SU-DHL-6 (cell line): ENCODE measurements around the gene WFDC1.

ENCODE experiments used
- EZH2phosphoT487 ChIP-seq: fragments of 200-600 bp; sonication (generic), shearing (Covaris generic); conservative IDR thresholded peaks from 2 replicates; pipeline ENCODE4 v1.6.1; 2018; ENCODE audit warnings: mild to moderate bottlenecking, antibody characterized with exemption, low read length, moderate library complexity, mixed read lengths
- TF ChIP-seq, protein P1 (sequence below): fragments of 200-600 bp; sonication (generic); IDR thresholded peaks from one replicate; pipeline ENCODE4 v1.5.1; 2017; ENCODE audit warnings: antibody characterized with exemption, mild to moderate bottlenecking, low read length, moderate library complexity; ENCODE audit not compliant: insufficient read depth, poor library complexity, severe bottlenecking

DNA sequence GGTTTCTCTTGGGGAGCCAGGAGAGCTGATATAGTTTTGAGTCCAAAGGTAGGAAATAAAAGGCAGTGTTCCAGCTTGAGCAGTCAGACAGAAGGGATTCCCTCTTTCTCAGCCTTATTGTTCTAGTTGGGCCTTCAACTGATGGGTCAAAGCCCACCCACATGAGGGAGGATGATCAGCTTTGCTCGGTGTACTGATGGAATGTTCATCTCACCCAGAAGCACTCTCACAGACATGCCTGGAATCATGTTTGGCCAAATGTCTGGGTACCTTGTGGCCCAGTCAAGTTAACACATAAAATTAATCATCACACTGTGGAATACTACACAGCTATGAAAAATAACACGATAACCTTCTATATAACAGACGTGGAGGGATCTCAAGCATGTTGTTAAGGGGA lies 31.7 kb upstream of the WFDC1 start:
- TF ChIP-seq, protein P1, sequence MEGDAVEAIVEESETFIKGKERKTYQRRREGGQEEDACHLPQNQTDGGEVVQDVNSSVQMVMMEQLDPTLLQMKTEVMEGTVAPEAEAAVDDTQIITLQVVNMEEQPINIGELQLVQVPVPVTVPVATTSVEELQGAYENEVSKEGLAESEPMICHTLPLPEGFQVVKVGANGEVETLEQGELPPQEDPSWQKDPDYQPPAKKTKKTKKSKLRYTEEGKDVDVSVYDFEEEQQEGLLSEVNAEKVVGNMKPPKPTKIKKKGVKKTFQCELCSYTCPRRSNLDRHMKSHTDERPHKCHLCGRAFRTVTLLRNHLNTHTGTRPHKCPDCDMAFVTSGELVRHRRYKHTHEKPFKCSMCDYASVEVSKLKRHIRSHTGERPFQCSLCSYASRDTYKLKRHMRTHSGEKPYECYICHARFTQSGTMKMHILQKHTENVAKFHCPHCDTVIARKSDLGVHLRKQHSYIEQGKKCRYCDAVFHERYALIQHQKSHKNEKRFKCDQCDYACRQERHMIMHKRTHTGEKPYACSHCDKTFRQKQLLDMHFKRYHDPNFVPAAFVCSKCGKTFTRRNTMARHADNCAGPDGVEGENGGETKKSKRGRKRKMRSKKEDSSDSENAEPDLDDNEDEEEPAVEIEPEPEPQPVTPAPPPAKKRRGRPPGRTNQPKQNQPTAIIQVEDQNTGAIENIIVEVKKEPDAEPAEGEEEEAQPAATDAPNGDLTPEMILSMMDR, result no peak
- no peak for TF ChIP-seq EZH2phosphoT487
